Activated T-helper 1 cell treated with anti-CD3 and anti-CD28 coated beads, Interleukin-12 subunit alpha, Interleukin-12 subunit beta, Interleukin-2, Interleukin-4 antibody, amounts not matched to agents 30 ng/mL and 10 ng/mL and 1 ng/mL, durations not matched to agents 14 hours and 24 hours and 36 hours (primary cell): ENCODE results near the gene VWA5B2. TPM values are rescaled to one million over a fixed set of nuclear protein-coding genes. Genes with fewer than 3 reads are reported as not detected.

Source experiments
- DNase-seq: peaks from one replicate; pipeline ENCODE4 v3.0.0; 2021; ENCODE audit warnings: low spot score
- H3K27ac Mint-ChIP-seq: one replicate; pipeline ENCODE4 v1.8.0; 2021; ENCODE audit warnings: mild to moderate bottlenecking, mixed read lengths
- H3K27me3 Mint-ChIP-seq: one replicate; pipeline ENCODE4 v1.8.0; 2022; ENCODE audit warnings: mild to moderate bottlenecking, moderate library complexity, mixed read lengths; ENCODE audit not compliant: insufficient read depth
- H3K36me3 Mint-ChIP-seq: one replicate; pipeline ENCODE4 v1.8.0; 2021; ENCODE audit warnings: low read depth, mixed read lengths
- H3K4me1 Mint-ChIP-seq: one replicate; pipeline ENCODE4 v1.8.0; 2021; ENCODE audit warnings: low read depth, mixed read lengths
- H3K4me3 Mint-ChIP-seq: one replicate; pipeline ENCODE4 v1.8.0; 2021; ENCODE audit warnings: mild to moderate bottlenecking, moderate library complexity, mixed read lengths
- H3K9me3 Mint-ChIP-seq: one replicate; pipeline ENCODE4 v1.8.0; 2021; ENCODE audit warnings: mixed read lengths
- intact Hi-C: fragments of 100-400 bp; cut with micrococcal nuclease; formaldehyde crosslinking; loops from one replicate; pipeline ENCODE4 v1.15.1; 2024
- total RNA-seq: library from RNA; stranded (reverse); gene quantifications from 2 replicates; pipeline ENCODE4 v1.2.3, GENCODE V29; 2022

Gene VWA5B2
- total RNA-seq, 1 donor from 2014 or later: not detected

DNA sequence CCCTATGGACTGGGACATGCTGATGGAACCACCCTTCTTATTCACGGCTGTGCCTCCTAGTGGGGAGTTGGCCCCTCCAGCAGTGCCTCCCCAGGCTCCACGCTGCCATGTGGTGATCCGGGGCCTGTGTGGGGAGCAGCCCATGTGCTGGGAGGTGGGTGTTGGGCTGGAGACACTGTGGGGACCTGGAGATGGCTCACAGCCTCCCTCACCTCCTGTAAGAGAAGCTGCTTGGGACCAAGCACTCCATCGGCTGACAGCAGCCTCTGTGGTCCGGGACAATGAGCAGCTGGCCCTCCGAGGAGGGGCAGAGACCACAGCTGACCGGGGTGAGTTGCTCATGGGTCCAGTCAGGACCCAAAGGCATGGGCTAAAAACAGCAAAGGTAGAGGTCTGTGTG is 10.3 kb downstream of the VWA5B2 start:
- no peaks in the 10 kb centered on the region for H3K9me3 Mint-ChIP-seq
- no peak overlapping the region for H3K27ac Mint-ChIP-seq
- no peaks in the 10 kb centered on the region for H3K27me3 Mint-ChIP-seq
- H3K36me3 Mint-ChIP-seq: peaks cover 15% of the 10 kb centered on the region
- intact Hi-C loops: loop anchor here (10.0 kb wide), 1 partner anchor 575 kb away; the partner anchor contains the start of gene VPS8
- DNase-seq: no peak
- no peaks in the 10 kb centered on the region for H3K4me1 Mint-ChIP-seq
- no peak overlapping the region for H3K4me3 Mint-ChIP-seq

- Mint-ChIP-seq H3K27ac (no peak overlapping the region), H3K27me3 (no peaks in the 10 kb centered on the region), H3K9me3 (no peaks in the 10 kb centered on the region), H3K4me3 (no peak overlapping the region), H3K36me3 (peaks cover 22% of the 10 kb centered on the region), H3K4me1 (no peaks in the 10 kb centered on the region)
- intact Hi-C loops: loop anchor here (10.0 kb wide), 1 partner anchor 574 kb away; the partner anchor contains the start of gene VPS8
- no peak for DNase-seq
Observed at GRCh38 chr3:184240384-184241140, 11.2 kb downstream of the VWA5B2 start.

DNA sequence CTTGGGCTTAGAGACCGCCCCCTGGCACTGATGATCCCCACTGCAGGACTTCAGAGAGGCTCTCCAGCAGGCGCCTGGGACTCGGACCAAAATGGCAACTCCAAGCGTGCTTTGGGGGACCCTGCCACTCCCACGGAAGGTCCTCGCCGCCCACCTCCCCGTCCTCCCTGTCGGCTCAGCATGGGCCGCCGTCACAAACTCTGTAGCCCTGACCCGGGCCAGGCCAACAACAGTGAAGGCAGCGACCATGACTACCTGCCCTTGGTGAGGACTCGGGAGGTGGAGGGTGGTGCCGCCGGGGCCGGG is 11.7 kb downstream of the VWA5B2 start:
- Mint-ChIP-seq H3K27ac (no peak overlapping the region), H3K9me3 (no peaks in the 10 kb centered on the region), H3K4me3 (no peak overlapping the region), H3K4me1 (peaks cover 4% of the 10 kb centered on the region), H3K27me3 (no peaks in the 10 kb centered on the region), H3K36me3 (peaks cover 27% of the 10 kb centered on the region)
- DNase-seq: no peak
- intact Hi-C loops: loop anchor here (10.0 kb wide), 1 partner anchor 574 kb away; the partner anchor contains the start of gene VPS8

GRCh38 chr3:184241447-184242296 is 12.3 kb downstream of the VWA5B2 start:
- Mint-ChIP-seq H3K36me3 (peaks cover 28% of the 10 kb centered on the region), H3K4me3 (no peak overlapping the region), H3K4me1 (peaks cover 6% of the 10 kb centered on the region), H3K27ac (no peak overlapping the region), H3K9me3 (no peaks in the 10 kb centered on the region), H3K27me3 (no peaks in the 10 kb centered on the region)
- intact Hi-C loops: loop anchor here (10.0 kb wide), 1 partner anchor 573 kb away; the partner anchor contains the start of gene VPS8
- no peak for DNase-seq

DNA sequence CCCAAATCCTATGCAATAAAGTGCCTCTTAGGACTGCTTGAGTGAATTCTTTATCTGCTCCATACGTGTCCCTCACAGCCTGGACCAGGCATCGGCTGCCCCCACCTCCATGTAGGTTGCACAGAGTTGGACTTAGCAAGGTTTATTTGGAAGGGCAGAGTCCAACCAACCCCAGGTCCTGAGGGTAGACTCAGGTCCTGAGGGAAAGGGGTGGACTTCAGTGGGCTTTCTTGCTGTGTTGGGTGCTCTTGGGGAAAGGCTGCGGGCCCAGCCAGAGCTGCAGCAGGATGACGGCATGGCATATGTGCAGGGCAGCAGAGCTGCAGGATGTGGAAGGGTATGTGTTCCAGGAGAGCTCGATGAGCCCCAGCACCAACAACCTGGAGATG is 12.9 kb downstream of the VWA5B2 start:
- no peak for DNase-seq
- Mint-ChIP-seq H3K4me1 (peaks cover 6% of the 10 kb centered on the region), H3K9me3 (no peaks in the 10 kb centered on the region), H3K4me3 (no peak overlapping the region), H3K27me3 (no peaks in the 10 kb centered on the region), H3K27ac (no peak overlapping the region), H3K36me3 (peaks cover 28% of the 10 kb centered on the region)
- intact Hi-C loops: loop anchor here (10.0 kb wide), 1 partner anchor 573 kb away; the partner anchor contains the start of gene VPS8

- Mint-ChIP-seq H3K4me3 (peak within 1 kb of the TSS; percentile 93), H3K36me3 (peaks cover 17% of the 10 kb centered on the region), H3K27me3 (no peaks in the 10 kb centered on the region), H3K4me1 (peaks cover 17% of the 10 kb centered on the region), H3K9me3 (no peaks in the 10 kb centered on the region), H3K27ac (peak within 1 kb of the TSS; percentile 97)
- peak; percentile 85 for DNase-seq
- intact Hi-C loops: loop anchor here (1.0 to 10.0 kb wide), 12 partner anchors 13 to 612 kb away; partner anchors contain the start of genes ABCF3, AP2M1, CAMK2N2 and DVL3
Observed at GRCh38 chr3:184248454-184249411, 19.3 kb downstream of the VWA5B2 start, which contains the start of gene ALG3. ALG3 (minus strand) TSS chr3:184248962; CDS start chr3:184248940, 22 bp downstream.

DNA sequence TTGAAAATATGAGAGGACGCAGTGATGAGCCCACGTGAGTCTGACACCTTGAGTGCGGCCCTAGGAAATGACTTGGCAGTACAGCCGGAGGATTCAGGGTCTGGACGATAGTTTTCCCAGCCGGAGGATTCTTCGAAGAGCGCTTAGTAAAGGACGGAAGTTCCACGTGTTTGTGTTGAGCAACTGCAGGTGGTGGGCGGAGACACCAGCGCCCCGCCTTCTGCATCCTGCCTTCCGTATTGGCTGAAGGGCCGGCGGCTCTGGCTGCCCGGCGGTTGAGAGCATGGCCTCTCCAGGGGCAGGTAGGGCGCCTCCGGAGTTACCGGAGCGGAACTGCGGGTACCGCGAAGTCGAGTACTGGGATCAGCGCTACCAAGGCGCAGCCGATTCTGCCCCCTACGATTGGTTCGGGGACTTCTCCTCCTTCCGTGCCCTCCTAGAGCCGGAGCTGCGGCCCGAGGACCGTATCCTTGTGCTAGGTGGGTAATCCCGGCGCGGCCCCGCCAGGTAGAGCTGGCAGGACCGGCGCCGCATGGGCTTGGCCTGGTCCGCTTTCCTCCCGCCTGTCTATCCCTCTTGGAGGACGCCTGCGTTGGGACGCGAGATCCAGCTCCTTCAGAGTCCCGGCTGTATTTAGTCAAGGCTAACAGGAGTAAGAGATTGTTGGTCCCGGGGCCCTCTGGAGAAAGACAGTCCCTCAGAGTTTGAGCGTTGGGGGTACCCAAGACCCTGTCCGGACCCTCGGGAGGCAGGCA is 20.2 kb downstream of the VWA5B2 start, which contains the start of gene EEF1AKMT4:
Gene EEF1AKMT4 (plus strand): TSS at position 261 of the 755 bp plus-strand sequence. CDS start 23 bp downstream, at position 284.
- no peaks in the 10 kb centered on the region for H3K27me3 Mint-ChIP-seq
- no peaks in the 10 kb centered on the region for H3K9me3 Mint-ChIP-seq
- peak within 1 kb of the TSS; percentile 93 for H3K4me3 Mint-ChIP-seq
- peaks cover 14% of the 10 kb centered on the region for H3K36me3 Mint-ChIP-seq
- peak within 1 kb of the TSS; percentile 97 for H3K27ac Mint-ChIP-seq
- intact Hi-C loops: loop anchor here (1.0 to 10.0 kb wide), 16 partner anchors 12 to 613 kb away; partner anchors contain the start of genes ABCC5, ABCF3, AP2M1 and CAMK2N2
- DNase-seq: peak; percentile 96
- H3K4me1 Mint-ChIP-seq: peaks cover 17% of the 10 kb centered on the region

- Mint-ChIP-seq H3K4me3 (peak overlapping the region; percentile 93), H3K27me3 (no peaks in the 10 kb centered on the region), H3K36me3 (peaks cover 9% of the 10 kb centered on the region), H3K9me3 (no peaks in the 10 kb centered on the region), H3K4me1 (peaks cover 24% of the 10 kb centered on the region), H3K27ac (peak overlapping the region; percentile 97)
- DNase-seq: peak; percentile 85
- intact Hi-C loops: loop anchor here (1.0 kb wide), 4 partner anchors 23 to 355 kb away; partner anchors contain the start of gene ABCC5
Observed at GRCh38 chr3:184250167-184250828, 20.9 kb downstream of the VWA5B2 start.

DNA sequence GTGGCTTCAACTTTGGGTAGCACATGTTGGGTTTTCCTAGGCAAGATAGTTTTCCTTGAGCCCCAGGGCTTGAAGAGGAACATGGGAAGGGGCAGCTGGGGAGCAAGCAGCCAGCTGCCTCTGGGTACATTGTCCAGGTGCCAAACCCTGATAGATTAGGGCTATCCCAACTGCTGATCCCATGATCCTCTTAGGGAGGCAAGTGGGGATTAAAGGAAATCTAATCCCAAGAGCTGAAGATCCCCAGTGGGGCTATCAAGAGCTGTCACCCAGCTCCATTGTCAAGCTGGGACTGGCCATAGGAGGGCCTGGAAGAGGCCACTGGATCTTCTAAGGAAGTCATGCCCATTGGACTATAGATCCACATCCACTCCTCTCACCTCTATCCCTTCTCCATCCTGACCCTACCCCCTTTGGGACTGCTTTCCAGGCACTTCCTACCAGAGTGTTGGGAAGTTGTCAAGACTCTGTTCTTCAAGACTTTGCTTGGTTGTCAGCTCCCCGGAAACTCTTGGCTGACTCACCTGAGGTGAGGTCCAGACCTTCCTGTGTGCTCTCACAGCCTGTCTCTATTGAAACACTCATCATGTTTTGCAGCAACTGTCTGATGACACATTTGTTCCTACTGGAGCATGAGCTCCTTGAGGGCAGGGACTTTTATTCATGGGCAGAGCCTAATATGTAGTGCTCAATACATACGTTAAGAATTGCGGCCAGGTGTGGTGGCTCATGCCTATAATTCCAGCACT is 26.1 kb downstream of the VWA5B2 start:
- Mint-ChIP-seq H3K27me3 (peaks cover 16% of the 10 kb centered on the region), H3K4me1 (peaks cover 18% of the 10 kb centered on the region), H3K36me3 (peaks cover 5% of the 10 kb centered on the region), H3K9me3 (no peaks in the 10 kb centered on the region), H3K27ac (peak overlapping the region; percentile 77), H3K4me3 (no peak overlapping the region)
- intact Hi-C loops: no loop called here
- no peak for DNase-seq

DNA sequence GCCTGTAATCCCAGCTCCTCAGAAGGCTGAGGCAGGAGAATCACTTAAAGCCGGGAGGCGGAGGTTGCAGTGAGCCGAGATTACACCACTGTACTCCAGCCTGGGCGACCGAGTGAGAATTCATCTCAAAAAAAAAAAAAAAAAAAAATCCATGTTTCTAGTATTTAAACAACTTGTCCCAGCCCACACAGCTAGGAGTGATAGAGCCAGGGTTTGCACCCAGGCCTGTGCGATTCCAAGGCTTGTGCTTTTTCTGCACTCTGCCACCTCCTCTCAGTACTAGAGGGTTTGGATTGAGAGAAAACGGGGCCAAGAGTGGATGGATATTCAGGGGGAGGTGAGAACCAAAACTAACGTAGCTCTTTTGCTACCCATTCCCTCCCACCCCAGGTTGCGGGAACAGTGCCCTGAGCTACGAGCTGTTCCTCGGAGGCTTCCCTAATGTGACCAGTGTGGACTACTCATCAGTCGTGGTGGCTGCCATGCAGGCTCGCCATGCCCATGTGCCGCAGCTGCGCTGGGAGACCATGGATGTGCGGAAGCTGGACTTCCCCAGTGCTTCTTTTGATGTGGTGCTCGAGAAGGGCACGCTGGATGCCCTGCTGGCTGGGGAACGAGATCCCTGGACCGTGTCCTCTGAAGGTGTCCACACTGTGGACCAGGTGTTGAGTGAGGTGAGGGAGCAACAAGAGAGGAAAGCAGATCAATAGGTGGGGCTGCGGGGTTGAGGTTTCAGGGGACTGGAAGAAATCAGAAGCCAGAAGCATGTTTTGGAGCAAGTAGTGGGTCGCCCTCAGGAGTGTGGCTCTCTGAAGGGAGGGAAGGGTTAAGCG is 27.9 kb downstream of the VWA5B2 start:
- intact Hi-C loops: no loop called here
- Mint-ChIP-seq H3K27ac (no peak overlapping the region), H3K9me3 (no peaks in the 10 kb centered on the region), H3K4me1 (peaks cover 25% of the 10 kb centered on the region), H3K4me3 (no peak overlapping the region), H3K36me3 (peaks cover 8% of the 10 kb centered on the region), H3K27me3 (peaks cover 27% of the 10 kb centered on the region)
- DNase-seq: no peak
